ENCODE measurements around the gene PLA2G4E.

PLA2G4E gene

DNA sequence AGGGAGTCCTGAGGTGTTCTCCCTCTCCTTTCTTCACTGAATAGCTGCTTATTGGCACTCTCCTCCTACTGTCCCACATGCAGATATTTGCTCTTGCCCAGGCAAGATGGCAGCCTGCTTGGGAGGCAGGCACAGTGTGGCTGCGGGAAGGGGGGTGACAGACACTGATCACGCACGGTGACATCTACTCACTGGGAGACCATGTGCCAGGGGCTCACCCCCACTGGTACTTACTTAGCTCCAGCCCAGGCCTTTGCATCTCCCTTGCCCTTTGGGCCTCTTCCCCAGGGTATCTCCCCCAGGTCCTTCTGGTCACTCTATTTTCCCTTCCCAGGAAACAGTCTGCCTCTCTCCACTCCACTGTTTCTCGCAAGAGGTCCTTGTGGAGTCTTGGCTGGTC lies 6.4 kb downstream of the PLA2G4E start:
- H3K4me1 ChIP-seq, result no peaks in the 10 kb centered on the region
- H3K4me2 ChIP-seq (ENCODE audit: low read length), result no peak overlapping the region
- H2AFZ ChIP-seq, result no peak overlapping the region
- no peak overlapping the region for H3K9ac ChIP-seq
- TF ChIP-seq, protein P1, sequence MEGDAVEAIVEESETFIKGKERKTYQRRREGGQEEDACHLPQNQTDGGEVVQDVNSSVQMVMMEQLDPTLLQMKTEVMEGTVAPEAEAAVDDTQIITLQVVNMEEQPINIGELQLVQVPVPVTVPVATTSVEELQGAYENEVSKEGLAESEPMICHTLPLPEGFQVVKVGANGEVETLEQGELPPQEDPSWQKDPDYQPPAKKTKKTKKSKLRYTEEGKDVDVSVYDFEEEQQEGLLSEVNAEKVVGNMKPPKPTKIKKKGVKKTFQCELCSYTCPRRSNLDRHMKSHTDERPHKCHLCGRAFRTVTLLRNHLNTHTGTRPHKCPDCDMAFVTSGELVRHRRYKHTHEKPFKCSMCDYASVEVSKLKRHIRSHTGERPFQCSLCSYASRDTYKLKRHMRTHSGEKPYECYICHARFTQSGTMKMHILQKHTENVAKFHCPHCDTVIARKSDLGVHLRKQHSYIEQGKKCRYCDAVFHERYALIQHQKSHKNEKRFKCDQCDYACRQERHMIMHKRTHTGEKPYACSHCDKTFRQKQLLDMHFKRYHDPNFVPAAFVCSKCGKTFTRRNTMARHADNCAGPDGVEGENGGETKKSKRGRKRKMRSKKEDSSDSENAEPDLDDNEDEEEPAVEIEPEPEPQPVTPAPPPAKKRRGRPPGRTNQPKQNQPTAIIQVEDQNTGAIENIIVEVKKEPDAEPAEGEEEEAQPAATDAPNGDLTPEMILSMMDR (IDR thresholded peaks at IDR 0.05), result no peak
- H3K79me2 ChIP-seq, result no peaks in the 10 kb centered on the region
- H3K4me3 ChIP-seq (ENCODE audit: low read depth, low read length), result no peak overlapping the region
- H3K36me3 ChIP-seq (ENCODE audit: control insufficient read depth, insufficient read depth, low read length), result no peaks in the 10 kb centered on the region
- H3K27me3 ChIP-seq (ENCODE audit: control insufficient read depth, insufficient read depth, low read length), result no peaks in the 10 kb centered on the region
- no peaks in the 10 kb centered on the region for H3K9me3 ChIP-seq (ENCODE audit: control insufficient read depth, low read length)
- no peak overlapping the region for H3K27ac ChIP-seq

DNA sequence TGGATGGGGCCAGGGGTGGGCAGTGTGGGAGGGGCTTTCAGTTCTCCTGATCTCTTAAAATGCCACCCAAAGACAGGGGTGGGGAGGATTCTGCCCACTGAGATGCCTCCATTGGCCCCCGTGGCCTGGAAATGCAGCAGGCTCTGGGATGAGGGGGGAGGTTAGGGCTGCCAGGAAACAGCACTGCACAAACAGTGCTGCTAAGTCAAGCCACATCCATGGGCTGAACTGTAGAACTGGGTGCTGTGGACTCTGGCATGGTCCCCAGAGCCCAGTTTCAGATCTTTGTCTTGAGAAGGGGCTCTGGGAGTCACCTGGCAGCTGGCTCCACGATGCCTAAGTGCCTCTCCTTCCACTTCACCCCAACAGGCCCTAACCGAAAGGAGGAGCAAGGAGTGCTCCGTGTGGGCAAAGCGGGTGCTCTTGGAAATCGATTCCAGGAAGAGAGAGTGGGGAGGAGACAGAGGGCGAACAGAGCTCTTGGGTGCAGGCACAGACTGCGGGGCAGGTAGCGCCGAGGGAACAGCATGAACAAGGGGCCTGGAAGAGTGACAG lies 7.8 kb downstream of the PLA2G4E start:
- no peaks in the 10 kb centered on the region for H3K36me3 ChIP-seq (ENCODE audit: control insufficient read depth, insufficient read depth, low read length)
- H3K9me3 ChIP-seq (ENCODE audit: control insufficient read depth, low read length), result no peaks in the 10 kb centered on the region
- no peak overlapping the region for H3K4me3 ChIP-seq (ENCODE audit: low read depth, low read length)
- H3K79me2 ChIP-seq, result no peaks in the 10 kb centered on the region
- H3K4me1 ChIP-seq, result no peaks in the 10 kb centered on the region
- H3K9ac ChIP-seq, result no peak overlapping the region
- no peak overlapping the region for H2AFZ ChIP-seq
- no peak overlapping the region for H3K4me2 ChIP-seq (ENCODE audit: low read length)
- no peak overlapping the region for H3K27ac ChIP-seq
- TF ChIP-seq, protein P1 (IDR thresholded peaks at IDR 0.05), result no peak
- no peaks in the 10 kb centered on the region for H3K27me3 ChIP-seq (ENCODE audit: control insufficient read depth, insufficient read depth, low read length)

DNA sequence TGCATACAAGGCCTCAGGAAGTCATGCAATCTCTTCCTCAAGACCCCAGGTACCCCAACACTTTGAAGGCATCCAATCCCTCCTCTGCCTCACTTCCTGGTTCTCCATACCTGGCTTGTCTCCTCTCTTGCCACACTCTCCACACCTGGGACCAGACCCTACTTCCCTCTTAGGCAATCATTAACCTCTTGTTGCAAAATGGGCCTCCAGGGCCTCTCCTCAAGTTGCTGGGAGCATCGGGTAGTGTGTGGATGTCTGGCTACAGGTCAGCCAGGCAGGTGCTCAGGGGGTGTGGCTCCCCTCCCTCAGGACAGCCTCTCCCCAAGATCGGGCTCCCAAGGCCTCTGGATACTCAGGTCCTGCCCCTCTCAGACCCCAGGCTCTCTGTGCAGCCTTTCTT lies 8.6 kb downstream of the PLA2G4E start:
- no peak overlapping the region for H3K9ac ChIP-seq
- H3K27me3 ChIP-seq (ENCODE audit: control insufficient read depth, insufficient read depth, low read length), result no peaks in the 10 kb centered on the region
- H3K36me3 ChIP-seq (ENCODE audit: control insufficient read depth, insufficient read depth, low read length), result no peaks in the 10 kb centered on the region
- H3K4me2 ChIP-seq (ENCODE audit: low read length), result no peak overlapping the region
- H2AFZ ChIP-seq, result no peak overlapping the region
- TF ChIP-seq, protein P1 (IDR thresholded peaks at IDR 0.05), result no peak
- no peak overlapping the region for H3K27ac ChIP-seq
- no peaks in the 10 kb centered on the region for H3K4me1 ChIP-seq
- H3K79me2 ChIP-seq, result no peaks in the 10 kb centered on the region
- no peaks in the 10 kb centered on the region for H3K9me3 ChIP-seq (ENCODE audit: control insufficient read depth, low read length)
- H3K4me3 ChIP-seq (ENCODE audit: low read depth, low read length), result no peak overlapping the region

DNA sequence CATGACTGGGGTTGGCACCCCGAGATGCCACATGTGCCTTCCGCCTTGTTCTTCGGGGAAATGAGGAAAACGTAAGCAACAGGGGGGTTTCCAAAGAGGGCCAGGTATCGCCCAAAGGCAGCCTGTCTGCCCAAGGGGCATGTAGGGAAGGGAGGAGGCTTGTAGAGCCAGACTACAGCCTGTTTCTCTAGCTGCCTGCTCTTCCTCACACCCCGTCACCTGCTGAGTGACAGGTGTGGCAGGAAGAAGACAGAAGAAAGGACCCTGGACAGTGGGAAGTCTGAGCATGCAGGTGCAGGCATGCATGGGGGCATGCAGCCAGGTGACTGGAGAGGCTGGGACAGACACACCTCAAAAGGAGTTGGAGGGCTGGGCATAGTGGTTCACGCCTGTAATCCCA lies 9.8 kb downstream of the PLA2G4E start:
- no peak overlapping the region for H3K4me3 ChIP-seq (ENCODE audit: low read depth, low read length)
- no peak overlapping the region for H2AFZ ChIP-seq
- TF ChIP-seq, protein P1 (IDR thresholded peaks at IDR 0.05), result no peak
- no peaks in the 10 kb centered on the region for H3K36me3 ChIP-seq (ENCODE audit: control insufficient read depth, insufficient read depth, low read length)
- H3K9ac ChIP-seq, result no peak overlapping the region
- no peaks in the 10 kb centered on the region for H3K9me3 ChIP-seq (ENCODE audit: control insufficient read depth, low read length)
- no peak overlapping the region for H3K4me2 ChIP-seq (ENCODE audit: low read length)
- no peaks in the 10 kb centered on the region for H3K79me2 ChIP-seq
- H3K27ac ChIP-seq, result no peak overlapping the region
- no peaks in the 10 kb centered on the region for H3K27me3 ChIP-seq (ENCODE audit: control insufficient read depth, insufficient read depth, low read length)
- no peaks in the 10 kb centered on the region for H3K4me1 ChIP-seq

DNA sequence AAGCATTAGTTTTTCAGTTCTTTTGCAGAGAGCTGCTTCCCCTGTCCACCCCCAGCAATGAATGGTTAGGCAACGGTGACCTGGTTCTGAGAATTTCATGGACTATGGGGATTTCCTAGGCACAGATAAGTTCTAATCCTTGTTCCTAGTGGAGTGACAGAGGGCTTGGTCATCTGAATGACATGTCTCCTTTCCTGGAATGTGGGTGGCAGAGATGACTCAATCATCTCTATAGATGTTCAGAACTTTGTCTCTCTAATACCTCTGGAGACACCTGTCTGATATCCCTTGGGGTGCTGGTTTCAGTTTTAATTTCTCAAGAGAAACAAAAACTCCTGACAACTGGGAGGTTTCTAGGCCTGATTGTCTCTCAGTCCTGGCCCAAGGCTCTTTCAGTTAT lies 10.4 kb downstream of the PLA2G4E start:
- H2AFZ ChIP-seq, result no peak overlapping the region
- TF ChIP-seq, protein P1 (IDR thresholded peaks at IDR 0.05), result no peak
- no peak overlapping the region for H3K4me2 ChIP-seq (ENCODE audit: low read length)
- no peak overlapping the region for H3K9ac ChIP-seq
- no peaks in the 10 kb centered on the region for H3K79me2 ChIP-seq
- no peaks in the 10 kb centered on the region for H3K36me3 ChIP-seq (ENCODE audit: control insufficient read depth, insufficient read depth, low read length)
- H3K4me1 ChIP-seq, result no peaks in the 10 kb centered on the region
- H3K9me3 ChIP-seq (ENCODE audit: control insufficient read depth, low read length), result no peaks in the 10 kb centered on the region
- H3K27me3 ChIP-seq (ENCODE audit: control insufficient read depth, insufficient read depth, low read length), result no peaks in the 10 kb centered on the region
- H3K27ac ChIP-seq, result no peak overlapping the region
- no peak overlapping the region for H3K4me3 ChIP-seq (ENCODE audit: low read depth, low read length)
